Measurements from ENCODE around the gene NRXN3. TPM values are rescaled to one million over a fixed set of nuclear protein-coding genes. Genes with fewer than 3 reads are reported as not detected.

Gene NRXN3
- polyA plus RNA-seq, 1 donor from 2014 or later, result not detected

- H3K36me3 Mint-ChIP-seq, result no peaks in the 10 kb centered on the region
- H3K4me3 Mint-ChIP-seq, result no peak overlapping the region
- H3K4me1 Mint-ChIP-seq, result no peaks in the 10 kb centered on the region
- no peaks in the 10 kb centered on the region for H3K27me3 Mint-ChIP-seq
- peaks cover 2 to 4% (median 3%) of the 10 kb centered on the region in 3 donors for H3K9me3 Mint-ChIP-seq
- H3K27ac Mint-ChIP-seq, result no peak overlapping the region
These were observed 1533.0 kb downstream of the NRXN3 start for GRCh38 chr14:79703209-79703608.

GRCh38 chr14:79704041-79704807 is 1534.1 kb downstream of the NRXN3 start:
- peaks cover 2% of the 10 kb centered on the region for H3K36me3 Mint-ChIP-seq
- H3K9me3 Mint-ChIP-seq, result peaks cover 0 to 3% (median 2%) of the 10 kb centered on the region in 3 donors
- H3K4me1 Mint-ChIP-seq, result no peaks in the 10 kb centered on the region
- H3K27ac Mint-ChIP-seq, result no peak overlapping the region
- H3K4me3 Mint-ChIP-seq, result no peak overlapping the region
- no peaks in the 10 kb centered on the region for H3K27me3 Mint-ChIP-seq

GRCh38 chr14:79705126-79705894 is 1535.1 kb downstream of the NRXN3 start:
- no peaks in the 10 kb centered on the region for H3K4me1 Mint-ChIP-seq
- H3K9me3 Mint-ChIP-seq, result peaks cover 0 to 3% (median 2%) of the 10 kb centered on the region in 3 donors
- no peak overlapping the region for H3K4me3 Mint-ChIP-seq
- H3K27ac Mint-ChIP-seq, result no peak overlapping the region
- no peaks in the 10 kb centered on the region for H3K27me3 Mint-ChIP-seq
- H3K36me3 Mint-ChIP-seq, result peaks cover 2% of the 10 kb centered on the region

DNA sequence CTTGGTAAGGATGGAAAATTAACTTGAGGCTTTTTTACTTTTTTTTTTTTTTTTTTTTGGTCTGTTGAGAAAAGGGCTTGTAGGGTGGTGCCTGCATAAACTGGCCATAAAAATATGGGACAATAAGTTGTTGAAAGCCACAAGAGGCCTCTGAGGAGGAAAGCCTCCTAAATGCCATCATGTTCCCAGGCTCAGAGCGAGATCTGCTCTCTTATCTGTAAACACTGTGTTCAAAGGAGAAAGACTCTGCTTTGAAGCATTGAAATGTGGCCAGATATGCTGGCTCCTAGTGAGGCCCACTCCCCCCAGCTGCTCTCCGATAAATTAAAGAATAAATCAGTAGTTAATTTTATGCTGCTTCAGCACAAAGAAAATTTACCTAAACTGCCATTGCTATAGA is 1536.2 kb downstream of the NRXN3 start:
- Mint-ChIP-seq H3K4me3 (no peak overlapping the region), H3K27me3 (no peaks in the 10 kb centered on the region), H3K36me3 (peaks cover 2% of the 10 kb centered on the region), H3K27ac (no peak overlapping the region), H3K9me3 (peaks cover 0 to 3% (median 2%) of the 10 kb centered on the region in 3 donors), H3K4me1 (no peaks in the 10 kb centered on the region)

GRCh38 chr14:79708426-79709388 is 1538.5 kb downstream of the NRXN3 start:
- H3K27me3 Mint-ChIP-seq, result no peaks in the 10 kb centered on the region
- peaks cover 2% of the 10 kb centered on the region for H3K36me3 Mint-ChIP-seq
- no peaks in the 10 kb centered on the region for H3K4me1 Mint-ChIP-seq
- no peak overlapping the region for H3K27ac Mint-ChIP-seq
- H3K9me3 Mint-ChIP-seq, result peaks cover 0 to 2% (median 2%) of the 10 kb centered on the region in 3 donors
- no peak overlapping the region for H3K4me3 Mint-ChIP-seq

- Mint-ChIP-seq H3K4me1 (no peaks in the 10 kb centered on the region), H3K4me3 (no peak overlapping the region), H3K9me3 (peaks cover 0 to 2% (median 2%) of the 10 kb centered on the region in 3 donors), H3K27me3 (no peaks in the 10 kb centered on the region), H3K27ac (no peak overlapping the region), H3K36me3 (peaks cover 2% of the 10 kb centered on the region)
These were observed 1539.4 kb downstream of the NRXN3 start for GRCh38 chr14:79709573-79709972.

- H3K36me3 Mint-ChIP-seq, result peaks cover 2% of the 10 kb centered on the region
- peaks cover 0 to 4% (median 0%) of the 10 kb centered on the region in 3 donors for H3K9me3 Mint-ChIP-seq
- H3K27me3 Mint-ChIP-seq, result no peaks in the 10 kb centered on the region
- H3K27ac Mint-ChIP-seq, result no peak overlapping the region
- no peaks in the 10 kb centered on the region for H3K4me1 Mint-ChIP-seq
- H3K4me3 Mint-ChIP-seq, result no peak overlapping the region
These were observed 1542.3 kb downstream of the NRXN3 start for GRCh38 chr14:79712302-79712950.

- no peak overlapping the region for H3K27ac Mint-ChIP-seq
- no peaks in the 10 kb centered on the region for H3K36me3 Mint-ChIP-seq
- no peaks in the 10 kb centered on the region for H3K9me3 Mint-ChIP-seq
- no peaks in the 10 kb centered on the region for H3K4me1 Mint-ChIP-seq
- no peak overlapping the region for H3K4me3 Mint-ChIP-seq
- peaks cover 1% of the 10 kb centered on the region for H3K27me3 Mint-ChIP-seq
These were observed 1551.4 kb downstream of the NRXN3 start for GRCh38 chr14:79721399-79722084.

DNA sequence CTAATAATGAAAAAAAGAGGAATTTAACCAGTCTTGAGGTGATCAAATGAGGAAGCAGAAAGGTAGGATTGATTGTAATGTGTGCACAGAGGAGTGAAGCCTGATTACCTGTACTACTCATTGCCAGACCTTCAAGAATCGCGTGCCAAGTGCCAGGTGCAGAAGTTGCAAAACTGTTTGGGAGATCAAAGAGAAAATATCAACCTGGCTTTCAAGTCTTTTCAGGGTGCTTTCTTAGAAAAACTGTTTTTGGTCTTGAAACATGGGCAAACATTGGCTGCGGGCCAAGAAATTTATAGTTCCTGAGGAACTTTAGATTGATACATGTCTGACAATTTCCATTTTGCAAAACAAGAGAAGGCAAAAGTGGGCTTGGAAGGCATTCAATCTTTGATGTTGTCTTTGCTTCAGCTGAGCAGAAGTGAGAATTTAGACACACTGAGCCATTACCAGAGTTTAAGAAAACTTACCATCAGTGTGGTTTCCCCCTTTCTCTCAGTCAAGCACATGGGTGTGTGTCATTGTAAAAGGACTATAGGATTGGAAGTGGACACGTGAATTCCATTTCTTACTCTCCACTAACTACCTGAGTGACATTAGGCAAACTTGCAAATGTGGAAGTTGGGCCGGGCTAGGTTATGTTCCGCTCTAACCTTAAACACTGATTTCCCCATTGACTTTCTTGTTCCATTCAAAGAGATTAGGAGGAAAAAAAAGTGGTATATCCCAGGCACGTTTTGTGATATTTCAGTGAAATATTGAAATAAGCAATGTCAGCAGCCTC is 1555.0 kb downstream of the NRXN3 start:
- H3K27me3 Mint-ChIP-seq, result peaks cover 1% of the 10 kb centered on the region
- H3K36me3 Mint-ChIP-seq, result no peaks in the 10 kb centered on the region
- H3K4me3 Mint-ChIP-seq, result no peak overlapping the region
- H3K4me1 Mint-ChIP-seq, result no peaks in the 10 kb centered on the region
- H3K27ac Mint-ChIP-seq, result no peak overlapping the region
- H3K9me3 Mint-ChIP-seq, result no peaks in the 10 kb centered on the region

GRCh38 chr14:79727900-79728299 is 1557.7 kb downstream of the NRXN3 start:
- Mint-ChIP-seq H3K27ac (no peak overlapping the region), H3K4me1 (no peaks in the 10 kb centered on the region), H3K9me3 (no peaks in the 10 kb centered on the region), H3K36me3 (no peaks in the 10 kb centered on the region), H3K27me3 (no peaks in the 10 kb centered on the region), H3K4me3 (no peak overlapping the region)

- Mint-ChIP-seq H3K36me3 (no peaks in the 10 kb centered on the region), H3K4me3 (no peak overlapping the region), H3K9me3 (no peaks in the 10 kb centered on the region), H3K27me3 (no peaks in the 10 kb centered on the region), H3K4me1 (no peaks in the 10 kb centered on the region), H3K27ac (no peak overlapping the region)
These were observed 1558.2 kb downstream of the NRXN3 start for GRCh38 chr14:79728331-79728730.

GRCh38 chr14:79729731-79730130 is 1559.6 kb downstream of the NRXN3 start:
- H3K27me3 Mint-ChIP-seq, result no peaks in the 10 kb centered on the region
- H3K4me3 Mint-ChIP-seq, result no peak overlapping the region
- H3K9me3 Mint-ChIP-seq, result no peaks in the 10 kb centered on the region
- no peaks in the 10 kb centered on the region for H3K4me1 Mint-ChIP-seq
- H3K36me3 Mint-ChIP-seq, result no peaks in the 10 kb centered on the region
- H3K27ac Mint-ChIP-seq, result no peak overlapping the region

- no peak overlapping the region for H3K27ac Mint-ChIP-seq
- no peaks in the 10 kb centered on the region for H3K4me1 Mint-ChIP-seq
- no peaks in the 10 kb centered on the region for H3K27me3 Mint-ChIP-seq
- no peaks in the 10 kb centered on the region for H3K36me3 Mint-ChIP-seq
- peaks cover 0 to under 1% (median 0%) of the 10 kb centered on the region in 3 donors for H3K9me3 Mint-ChIP-seq
- no peak overlapping the region for H3K4me3 Mint-ChIP-seq
These were observed 1560.0 kb downstream of the NRXN3 start for GRCh38 chr14:79730196-79730595.
